Measurements from ENCODE around the gene CCL28. TPM values are rescaled to one million over a fixed set of nuclear protein-coding genes. Genes with fewer than 3 reads are reported as not detected.

Gene CCL28
- total RNA-seq, 1 experiment from 2014 or later: 8.5 TPM

DNA sequence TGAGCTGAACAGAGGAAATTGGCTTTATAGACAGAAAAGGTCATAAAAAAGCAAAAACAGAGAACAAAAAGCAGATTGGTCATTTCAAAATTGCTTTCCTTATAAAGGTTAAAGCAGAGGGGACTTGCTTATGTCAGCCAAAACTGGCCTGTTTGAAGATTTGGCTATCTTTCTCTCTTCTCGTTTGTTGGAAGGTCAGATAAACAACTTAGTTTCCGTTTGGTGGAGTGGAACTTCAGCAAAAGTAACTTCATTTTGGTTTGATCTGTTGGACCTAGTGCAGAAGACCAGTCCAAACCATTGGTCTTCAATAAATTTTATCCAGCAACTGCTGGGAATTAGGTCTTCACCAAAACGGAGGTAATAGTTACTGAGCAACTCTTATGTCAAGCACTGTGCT lies 53.9 kb downstream of the CCL28 start:
- TF ChIP-seq CTCF (conservative IDR thresholded peaks at IDR 0.05; ENCODE audit: low read depth, low read length) (no peak), EZH2phosphoT487 (IDR thresholded peaks at IDR 0.05; ENCODE audit: borderline replicate concordance, low read length) (no peak), EZH2 (IDR thresholded peaks at IDR 0.05; ENCODE audit: low read length, unreplicated experiment) (no peak)
- no peaks in the 10 kb centered on the region for H3K79me2 ChIP-seq (ENCODE audit: low read length)
- no peaks in the 10 kb centered on the region for H3F3A ChIP-seq (ENCODE audit: low read length, unreplicated experiment)
- H3K27me3 ChIP-seq (ENCODE audit: low read length): no peaks in the 10 kb centered on the region
- no peak for DNase-seq
- no peak for ATAC-seq
- H3K4me1 ChIP-seq (ENCODE audit: insufficient read depth, low read length): no peaks in the 10 kb centered on the region
- no peak overlapping the region for H3K4me2 ChIP-seq (ENCODE audit: low read length)
- H4K20me1 ChIP-seq (ENCODE audit: low read length): no peaks in the 10 kb centered on the region
- no peak overlapping the region for H3K4me3 ChIP-seq (ENCODE audit: low read length)
- H3K9ac ChIP-seq (ENCODE audit: low read length): no peak overlapping the region
- no TSS peak for BruUV-seq (replicated peaks)
- no peaks in the 10 kb centered on the region; the same call in 1 of the 2 replicates for H3K36me3 ChIP-seq (ENCODE audit: low read depth, low read length)
- ChIA-PET POLR2A (ENCODE audit: unreplicated experiment) (no interaction called here), CTCF (no interaction called here)
- no peak overlapping the region for H3K27ac ChIP-seq (ENCODE audit: low read length)
- H3K9me3 ChIP-seq (ENCODE audit: low read length): 0 out of 2 replicates have a peak, but pooled peaks cover 6% of the 10 kb centered on the region
- no peak overlapping the region for H2AFZ ChIP-seq (ENCODE audit: low read length)
- H3K9me2 ChIP-seq (replicated peaks; ENCODE audit: low read length): no peaks in the 10 kb centered on the region
- intact Hi-C loops (cut with micrococcal nuclease): no loop called here

GRCh38 chr5:43357878-43358281 lies 54.3 kb downstream of the CCL28 start:
- Histone ChIP-seq H3K27ac (ENCODE audit: low read length) (no peak overlapping the region), H4K20me1 (ENCODE audit: low read length) (no peaks in the 10 kb centered on the region), H3K27me3 (ENCODE audit: low read length) (no peaks in the 10 kb centered on the region), H3K4me2 (ENCODE audit: low read length) (no peak overlapping the region), H3K9ac (ENCODE audit: low read length) (no peak overlapping the region), H3K4me1 (ENCODE audit: insufficient read depth, low read length) (no peaks in the 10 kb centered on the region), H3F3A (ENCODE audit: low read length, unreplicated experiment) (no peaks in the 10 kb centered on the region), H3K9me3 (ENCODE audit: low read length) (0 out of 2 replicates have a peak, but pooled peaks cover 6% of the 10 kb centered on the region), H3K36me3 (ENCODE audit: low read depth, low read length) (no peaks in the 10 kb centered on the region; the same call in 1 of the 2 replicates), H3K9me2 (replicated peaks; ENCODE audit: low read length) (no peaks in the 10 kb centered on the region), H3K79me2 (ENCODE audit: low read length) (no peaks in the 10 kb centered on the region), H3K4me3 (ENCODE audit: low read length) (no peak overlapping the region), H2AFZ (ENCODE audit: low read length) (no peak overlapping the region)
- ChIA-PET CTCF (no interaction called here), POLR2A (ENCODE audit: unreplicated experiment) (no interaction called here)
- intact Hi-C loops (cut with micrococcal nuclease): no loop called here
- DNase-seq: no peak
- no TSS peak for BruUV-seq (replicated peaks)
- no peak for TF ChIP-seq CTCF (conservative IDR thresholded peaks at IDR 0.05; ENCODE audit: low read depth, low read length)
- TF ChIP-seq EZH2 (IDR thresholded peaks at IDR 0.05; ENCODE audit: low read length, unreplicated experiment): no peak
- no peak for TF ChIP-seq EZH2phosphoT487 (IDR thresholded peaks at IDR 0.05; ENCODE audit: borderline replicate concordance, low read length)
- ATAC-seq: no peak

GRCh38 chr5:43357067-43357466 lies 55.1 kb downstream of the CCL28 start:
- no TSS peak for BruUV-seq (replicated peaks)
- Histone ChIP-seq H3K36me3 (ENCODE audit: low read depth, low read length) (no peaks in the 10 kb centered on the region; the same call in 1 of the 2 replicates), H2AFZ (ENCODE audit: low read length) (no peak overlapping the region), H3K9me2 (replicated peaks; ENCODE audit: low read length) (no peaks in the 10 kb centered on the region), H3K9me3 (ENCODE audit: low read length) (0 out of 2 replicates have a peak, but pooled peaks cover 6% of the 10 kb centered on the region), H3K27ac (ENCODE audit: low read length) (no peak overlapping the region), H3K79me2 (ENCODE audit: low read length) (no peaks in the 10 kb centered on the region), H3K4me1 (ENCODE audit: insufficient read depth, low read length) (no peaks in the 10 kb centered on the region), H3K9ac (ENCODE audit: low read length) (no peak overlapping the region), H4K20me1 (ENCODE audit: low read length) (no peaks in the 10 kb centered on the region), H3K27me3 (ENCODE audit: low read length) (no peaks in the 10 kb centered on the region), H3K4me3 (ENCODE audit: low read length) (no peak overlapping the region), H3F3A (ENCODE audit: low read length, unreplicated experiment) (no peaks in the 10 kb centered on the region), H3K4me2 (ENCODE audit: low read length) (no peak overlapping the region)
- DNase-seq (no peak), ATAC-seq (no peak)
- ChIA-PET CTCF (no interaction called here), POLR2A (ENCODE audit: unreplicated experiment) (no interaction called here)
- no peak for TF ChIP-seq EZH2phosphoT487 (IDR thresholded peaks at IDR 0.05; ENCODE audit: borderline replicate concordance, low read length)
- no peak for TF ChIP-seq EZH2 (IDR thresholded peaks at IDR 0.05; ENCODE audit: low read length, unreplicated experiment)
- no peak for TF ChIP-seq CTCF (conservative IDR thresholded peaks at IDR 0.05; ENCODE audit: low read depth, low read length)
- intact Hi-C loops (cut with micrococcal nuclease): no loop called here

Data from PC-3 (cell line).